HEK293 (cell line): Measurements from ENCODE around the gene UNC5B.

ENCODE experiments used
- CTCF ChIA-PET: fragments of 350-600 bp; formaldehyde crosslinking; extraction: SDS; loops from one replicate; lab custom pipeline; 2021; ENCODE audit warnings: antibody characterized with exemption; lab: Yijun Ruan, JAX
- POLR2A ChIA-PET: fragments of 300-600 bp; formaldehyde crosslinking; extraction: SDS; loops from one replicate; lab custom pipeline; 2020; ENCODE audit warnings: antibody characterized with exemption, inconsistent platforms; lab: Yijun Ruan, JAX
- H3K27ac ChIP-seq: fragments of 200-500 bp; sonication (Bioruptor generic); 2 replicates; pipeline ENCODE4 v1.5.1; 2014; ENCODE audit warnings: low read depth, low read length, control low read depth, inconsistent platforms; ENCODE audit errors: extremely low read depth
- H3K36me3 ChIP-seq, 2 experiments: fragments of 200-500 bp in 1 of 2; sonication (Bioruptor generic) in 1 of 2; 1 replicate in 1 of 2; 2 replicates in 1 of 2; pipeline ENCODE4 v1.5.1; 2014 to 2017; ENCODE audit warnings: inconsistent platforms in 2 of 2, low read length in 2 of 2; ENCODE audit not compliant: control insufficient read depth in 2 of 2, insufficient read depth in 1 of 2
- H3K4me1 ChIP-seq: fragments of 200-500 bp; sonication (Bioruptor generic); 2 replicates; pipeline ENCODE4 v1.5.1; 2014; ENCODE audit warnings: mild to moderate bottlenecking, low read length, inconsistent platforms; ENCODE audit not compliant: control insufficient read depth, insufficient read depth
- H3K4me3 ChIP-seq: 2 replicates; pipeline ENCODE4 v1.5.1; 2011; ENCODE audit warnings: low read depth, mild to moderate bottlenecking, control low read depth, low read length, moderate library complexity
- H3K9me3 ChIP-seq: fragments of 200-500 bp; sonication (Bioruptor generic); 2 replicates; pipeline ENCODE4 v1.5.1; 2014; ENCODE audit warnings: low read depth, low read length, inconsistent platforms; ENCODE audit not compliant: control insufficient read depth, insufficient read depth
- BCL11B ChIP-seq: fragments of 450-650 bp; formaldehyde crosslinking; IDR thresholded peaks from 2 replicates; pipeline ENCODE4 v1.5.1; 2016; ENCODE audit warnings: low read depth, missing biosample characterization, missing genetic modification characterization
- CTCF ChIP-seq: fragments of 450-650 bp; formaldehyde crosslinking; IDR thresholded peaks from 2 replicates; pipeline ENCODE4 v1.5.1; 2016; ENCODE audit warnings: missing biosample characterization, missing genetic modification characterization
- FEZF1 ChIP-seq: fragments of 450-650 bp; formaldehyde crosslinking; IDR thresholded peaks from 2 replicates; pipeline ENCODE4 v1.5.1; 2016; ENCODE audit warnings: missing biosample characterization, missing genetic modification characterization
- HIC1 ChIP-seq: fragments of 450-650 bp; formaldehyde crosslinking; IDR thresholded peaks from 2 replicates; pipeline ENCODE4 v1.5.1; 2016; ENCODE audit warnings: missing biosample characterization, missing genetic modification characterization
- KLF9 ChIP-seq: fragments of 450-650 bp; formaldehyde crosslinking; IDR thresholded peaks from 2 replicates; pipeline ENCODE4 v1.5.1; 2016; ENCODE audit warnings: missing biosample characterization, missing genetic modification characterization, low read depth
- RBAK ChIP-seq: fragments of 450-650 bp; formaldehyde crosslinking; IDR thresholded peaks from 2 replicates; pipeline ENCODE4 v1.5.1; 2016; ENCODE audit warnings: missing biosample characterization, missing genetic modification characterization
- SETDB1 ChIP-seq: IDR thresholded peaks from one replicate; pipeline ENCODE4 v1.6.1; 2017; ENCODE audit warnings: mild to moderate bottlenecking, low read length, moderate library complexity, mixed read lengths; ENCODE audit not compliant: insufficient read length
- TCF7L2 ChIP-seq: IDR thresholded peaks from 2 replicates; pipeline ENCODE4 v1.6.1; 2011; ENCODE audit warnings: low read depth, mild to moderate bottlenecking, inconsistent platforms, low read length, moderate library complexity, borderline replicate concordance
- ZBTB10 ChIP-seq: fragments of 450-650 bp; formaldehyde crosslinking; IDR thresholded peaks from 2 replicates; pipeline ENCODE4 v1.5.1; 2016; ENCODE audit warnings: missing biosample characterization, missing genetic modification characterization
- ZIC2 ChIP-seq: fragments of 450-650 bp; formaldehyde crosslinking; IDR thresholded peaks from 2 replicates; pipeline ENCODE4 v1.5.1; 2016; ENCODE audit warnings: missing biosample characterization, missing genetic modification characterization
- ZNF202 ChIP-seq: fragments of 450-650 bp; formaldehyde crosslinking; IDR thresholded peaks from 2 replicates; pipeline ENCODE4 v1.5.1; 2016; ENCODE audit warnings: missing biosample characterization, missing genetic modification characterization, borderline replicate concordance
- ZNF221 ChIP-seq: fragments of 450-650 bp; formaldehyde crosslinking; IDR thresholded peaks from 2 replicates; pipeline ENCODE4 v1.5.1; 2017; ENCODE audit warnings: missing biosample characterization, missing genetic modification characterization, borderline replicate concordance
- ZNF223 ChIP-seq: fragments of 450-650 bp; formaldehyde crosslinking; IDR thresholded peaks from 2 replicates; pipeline ENCODE4 v1.5.1; 2016; ENCODE audit warnings: missing biosample characterization, missing genetic modification characterization
- ZNF398 ChIP-seq: fragments of 450-650 bp; formaldehyde crosslinking; IDR thresholded peaks from 2 replicates; pipeline ENCODE4 v1.5.1; 2017; ENCODE audit warnings: missing biosample characterization, missing genetic modification characterization
- ZNF473 ChIP-seq: fragments of 450-650 bp; formaldehyde crosslinking; IDR thresholded peaks from 2 replicates; pipeline ENCODE4 v1.5.1; 2017; ENCODE audit warnings: missing biosample characterization, missing genetic modification characterization
- ZNF530 ChIP-seq: fragments of 450-650 bp; formaldehyde crosslinking; IDR thresholded peaks from 2 replicates; pipeline ENCODE4 v1.5.1; 2016; ENCODE audit warnings: low read depth, missing biosample characterization, missing genetic modification characterization
- ZNF571 ChIP-seq: fragments of 450-650 bp; formaldehyde crosslinking; IDR thresholded peaks from 2 replicates; pipeline ENCODE4 v1.5.0; 2017; ENCODE audit warnings: missing biosample characterization, missing genetic modification characterization
- ZNF596 ChIP-seq: fragments of 450-650 bp; IDR thresholded peaks from 2 replicates; pipeline ENCODE4 v1.5.0; 2018; ENCODE audit warnings: missing biosample characterization, mild to moderate bottlenecking, missing genetic modification characterization, moderate library complexity
- ZNF623 ChIP-seq: fragments of 450-650 bp; formaldehyde crosslinking; IDR thresholded peaks from 2 replicates; pipeline ENCODE4 v1.5.1; 2016; ENCODE audit warnings: missing biosample characterization, missing genetic modification characterization

UNC5B gene

GRCh38 chr10:71351087-71351486, 138.7 kb downstream of the UNC5B start:
- Histone ChIP-seq H3K4me1 (no peaks in the 10 kb centered on the region), H3K9me3 (no peaks in the 10 kb centered on the region), H3K27ac (no peak overlapping the region), H3K4me3 (no peak overlapping the region), H3K36me3 (peaks cover 0 to 2% of the 10 kb centered on the region in 2 experiments; a peak in 1 of 3 replicates)
- peak; percentile 46 for TF ChIP-seq ZIC2
- TF ChIP-seq ZBTB10 (tag by site-specific recombination): no peak
- TF ChIP-seq BCL11B (tag by site-specific recombination): no peak
- TF ChIP-seq HIC1 (tag by site-specific recombination): no peak
- CTCF ChIA-PET: interaction anchor here (0.6 to 1.2 kb wide), 3 partner anchors 31 to 36 kb away, joined by 3 to 4 read pairs (median 3); no protein-coding TSS in a partner anchor
- POLR2A ChIA-PET: no interaction called here

- Histone ChIP-seq H3K9me3 (no peaks in the 10 kb centered on the region), H3K36me3 (peaks cover 0 to 4% of the 10 kb centered on the region in 2 experiments; a peak in 1 of 3 replicates)
- TF ChIP-seq ZNF571 (no peak), HIC1 (tag by site-specific recombination) (no peak), KLF9 (no peak), CTCF (no peak), ZNF221 (no peak), ZNF202 (tag by site-specific recombination) (no peak), ZNF398 (tag by site-specific recombination) (no peak), FEZF1 (tag by site-specific recombination) (no peak), RBAK (no peak), ZNF623 (tag by site-specific recombination) (no peak), SETDB1 (no peak), ZNF596 (no peak), TCF7L2 (no peak), ZNF223 (tag by site-specific recombination) (no peak), ZNF530 (no peak), ZNF473 (tag by site-specific recombination) (no peak)
- TF ChIP-seq, all 188 proteins: peak for 0
- CTCF ChIA-PET: interaction anchor here (0.6 kb wide), 2 partner anchors 32 to 80 kb away, joined by 3 read pairs; no protein-coding TSS in a partner anchor
- Histone ChIP-seq H3K27ac (no peak overlapping the region), H3K4me1 (no peaks in the 10 kb centered on the region), H3K4me3 (no peak overlapping the region)
- POLR2A ChIA-PET: no interaction called here
These were observed 139.4 kb downstream of the UNC5B start for GRCh38 chr10:71351628-71352319.
